CD4-positive, alpha-beta memory T cell (primary cell): ENCODE data around the gene TMEM176B. TPM values are rescaled to one million over a fixed set of nuclear protein-coding genes. Genes with fewer than 3 reads are reported as not detected.
"Not testable (repeated sequence)": the region's sequence is repeated elsewhere in the genome, so short reads cannot be mapped to it uniquely, and the experiment has no call there.

ENCODE experiments used
- CTCF ChIA-PET: fragments of 350-600 bp; sonication (Branson Sonifier 250); formaldehyde crosslinking; loops from one replicate; lab custom pipeline; 2021; ENCODE audit warnings: inconsistent platforms; ENCODE audit not compliant: partially characterized antibody; lab: Charles Lee
- POLR2A ChIA-PET: fragments of 350-600 bp; sonication (Branson Sonifier 250); formaldehyde crosslinking; loops from one replicate; lab custom pipeline; 2021; ENCODE audit not compliant: partially characterized antibody; lab: Charles Lee
- DNase-seq, 5 donors: peaks; one replicate each; pipeline versions ENCODE4 v3.0.0 to v3.0.0-alpha.2; 2020 to 2022; ENCODE audit warnings: mixed read lengths in 1 of 5
- H3K27ac ChIP-seq: one replicate; pipeline ENCODE4 v1.7.0; 2013; ENCODE audit warnings: low read depth, low read length
- H3K27me3 ChIP-seq: 2 replicates; pipeline ENCODE4 v1.7.0; 2013; ENCODE audit warnings: mild to moderate bottlenecking, low read length, moderate library complexity; ENCODE audit not compliant: insufficient read depth
- H3K36me3 ChIP-seq: 2 replicates; pipeline ENCODE4 v1.7.0; 2013; ENCODE audit warnings: mild to moderate bottlenecking, low read length, moderate library complexity; ENCODE audit not compliant: insufficient read depth
- H3K4me1 ChIP-seq: 2 replicates; pipeline ENCODE4 v1.7.0; 2013; ENCODE audit warnings: mild to moderate bottlenecking, low read length, moderate library complexity; ENCODE audit not compliant: insufficient read depth
- H3K4me3 ChIP-seq, 2 donors: one replicate each; pipeline ENCODE4 v1.7.0; 2013; ENCODE audit warnings: low read length in 2 of 2, mild to moderate bottlenecking in 1 of 2
- H3K9me3 ChIP-seq, 2 donors: one replicate each; pipeline ENCODE4 v1.7.0; 2013; ENCODE audit warnings: low read length in 2 of 2, control low read depth in 1 of 2; ENCODE audit not compliant: control insufficient read depth in 1 of 2
- H3K27ac Mint-ChIP-seq, 7 donors: one replicate each; pipeline ENCODE4 v1.8.0; 2020 to 2021; ENCODE audit warnings: mixed read lengths in 7 of 7, mild to moderate bottlenecking in 6 of 7, inconsistent platforms in 3 of 7, moderate library complexity in 3 of 7
- H3K27me3 Mint-ChIP-seq, 2 donors: one replicate each; pipeline ENCODE4 v1.8.0; 2020 to 2021; ENCODE audit warnings: mixed read lengths in 2 of 2
- H3K36me3 Mint-ChIP-seq, 2 donors: one replicate each; pipeline ENCODE4 v1.8.0; 2020 to 2021; ENCODE audit warnings: mixed read lengths in 2 of 2, inconsistent platforms in 1 of 2, mild to moderate bottlenecking in 1 of 2
- H3K4me1 Mint-ChIP-seq, 4 donors: one replicate each; pipeline ENCODE4 v1.8.0; 2020 to 2021; ENCODE audit warnings: mixed read lengths in 4 of 4, mild to moderate bottlenecking in 1 of 4
- H3K4me3 Mint-ChIP-seq, 8 donors: one replicate each; pipeline ENCODE4 v1.8.0; 2020 to 2021; ENCODE audit warnings: mixed read lengths in 8 of 8, mild to moderate bottlenecking in 7 of 8, moderate library complexity in 6 of 8, inconsistent platforms in 3 of 8
- H3K9me3 Mint-ChIP-seq, 8 donors: one replicate each; pipeline ENCODE4 v1.8.0; 2020 to 2021; ENCODE audit warnings: mixed read lengths in 8 of 8, mild to moderate bottlenecking in 5 of 8, inconsistent platforms in 3 of 8, moderate library complexity in 1 of 8
- intact Hi-C: fragments of 100-400 bp; cut with micrococcal nuclease; formaldehyde crosslinking; loops from one replicate; pipeline ENCODE4 v1.15.1; 2023
- polyA plus RNA-seq, 2 donors: library from polyadenylated mRNA; unstranded; fragments of 300-500 nt; fragmentation: Illumina TruSeq; gene quantifications; one replicate each; pipeline ENCODE4 v1.2.3, GENCODE V29; 2021
- total RNA-seq, 2 experiments: library from RNA; stranded (reverse); gene quantifications; one replicate each; pipeline ENCODE4 v1.2.3, GENCODE V29; 2021

TMEM176B gene
- total and polyA plus RNA-seq, 4 experiments from 2014 or later = 1.6 to 2.3 TPM; not detected in 2

DNA sequence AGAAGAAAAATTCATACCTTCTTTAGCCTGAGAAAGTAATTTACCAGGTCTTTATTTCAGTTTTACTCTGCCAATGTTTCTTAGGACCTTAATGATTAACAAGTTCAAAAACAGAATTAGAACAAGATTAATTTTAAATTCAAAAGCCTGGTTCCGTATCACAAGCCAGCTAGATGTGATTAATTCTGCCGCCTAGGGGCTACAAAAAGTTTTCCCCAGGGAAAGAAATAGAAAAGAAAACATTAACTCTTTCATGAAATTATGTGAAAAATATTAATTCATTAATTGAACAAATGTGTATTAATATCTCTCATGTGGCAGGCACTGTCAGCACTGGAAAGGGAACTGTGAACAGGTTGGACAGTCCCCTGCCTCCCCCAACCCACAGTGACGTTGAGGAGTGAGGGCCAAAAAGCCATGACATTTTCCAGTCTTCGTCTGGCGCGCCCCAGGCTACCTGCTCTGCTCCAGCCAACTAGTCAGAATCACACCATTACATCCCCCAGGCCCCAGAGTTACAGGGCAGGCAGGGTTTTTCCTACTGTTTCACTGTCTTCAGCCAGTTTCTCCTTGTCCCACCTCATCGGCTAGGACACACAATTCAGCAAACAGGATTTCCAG is 20.5 kb upstream of the TMEM176B start:
- ChIA-PET POLR2A (no interaction called here), CTCF (interaction anchor here (0.6 kb wide), 1 partner anchor 49 kb away, joined by 3 read pairs; no protein-coding TSS in a partner anchor)
- Histone ChIP-seq H3K4me3 (no peak overlapping the region), H3K9me3 (no peaks in the 10 kb centered on the region), H3K4me1 (no peaks in the 10 kb centered on the region), H3K36me3 (no peaks in the 10 kb centered on the region), H3K27me3 (no peaks in the 10 kb centered on the region), H3K27ac (no peak overlapping the region)
- DNase-seq = no peak
- Mint-ChIP-seq H3K27me3 (peaks cover 8 to 11% of the 10 kb centered on the region in 2 donors), H3K4me1 (no peaks in the 10 kb centered on the region), H3K36me3 (peaks cover 2 to 8% of the 10 kb centered on the region in 2 donors), H3K4me3 (no peak overlapping the region), H3K27ac (no peak overlapping the region), H3K9me3 (peaks cover 1 to 24% (median 17%) of the 10 kb centered on the region in 8 donors)
- intact Hi-C loops = no loop called here

DNA sequence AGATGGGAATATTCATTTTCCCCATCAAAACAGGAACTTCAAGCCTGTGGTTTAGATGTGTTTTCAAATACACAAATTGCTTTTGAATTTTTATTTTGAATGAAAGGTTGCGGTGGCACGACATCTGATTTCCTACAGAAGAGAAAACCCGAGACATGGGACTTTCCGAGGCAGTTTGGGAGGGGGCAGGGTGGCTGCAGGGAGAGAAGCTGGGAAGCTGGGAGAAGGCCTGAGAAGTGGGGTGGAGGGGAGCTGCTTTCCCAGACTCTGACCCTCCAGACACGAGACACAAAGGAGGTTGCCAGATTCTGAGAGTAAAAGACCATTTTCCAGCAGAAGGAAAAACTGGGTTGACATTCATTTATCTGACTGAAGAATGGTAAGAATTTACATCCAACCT is 20.0 kb upstream of the TMEM176B start:
- peaks cover 3 to 9% of the 10 kb centered on the region in 2 donors for H3K36me3 Mint-ChIP-seq
- POLR2A ChIA-PET = no interaction called here

DNA sequence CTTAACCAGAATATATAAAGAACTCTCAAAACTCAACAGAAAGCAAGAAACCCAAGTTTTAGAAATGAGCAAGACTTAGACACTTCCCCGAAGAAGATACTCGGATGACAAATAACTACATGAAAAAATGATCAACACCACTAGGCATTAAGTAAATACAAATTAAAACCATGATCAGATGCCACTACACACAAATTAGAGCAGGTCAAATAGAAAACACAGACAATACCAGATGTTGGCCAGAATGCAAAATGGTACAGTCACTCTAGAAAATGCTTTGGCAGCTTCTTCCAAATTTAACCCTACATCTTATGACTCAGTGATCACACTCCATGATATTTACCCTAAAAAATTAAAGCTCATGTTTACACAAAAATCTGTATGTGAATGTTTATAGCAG is 18.8 kb upstream of the TMEM176B start:
- H3K9me3 ChIP-seq = no peaks in the 10 kb centered on the region
- CTCF ChIA-PET = interaction anchor here (1.0 to 1.8 kb wide), 2 partner anchors 11 to 79 kb away, joined by 3 to 6 read pairs; no protein-coding TSS in a partner anchor
- DNase-seq = no peak
- POLR2A ChIA-PET = no interaction called here
- H3K4me1 Mint-ChIP-seq = no peaks in the 10 kb centered on the region
- peaks cover 1 to 32% (median 26%) of the 10 kb centered on the region in 8 donors for H3K9me3 Mint-ChIP-seq
- H3K27me3 ChIP-seq = no peaks in the 10 kb centered on the region
- no peak overlapping the region for H3K4me3 Mint-ChIP-seq
- no peak overlapping the region for H3K27ac Mint-ChIP-seq
- H3K27me3 Mint-ChIP-seq = peaks cover 12 to 19% of the 10 kb centered on the region in 2 donors
- H3K4me1 ChIP-seq = no peaks in the 10 kb centered on the region
- H3K36me3 ChIP-seq = no peaks in the 10 kb centered on the region
- no peak overlapping the region for H3K4me3 ChIP-seq
- H3K27ac ChIP-seq = no peak overlapping the region
- intact Hi-C loops = no loop called here
- peaks cover 3 to 9% of the 10 kb centered on the region in 2 donors for H3K36me3 Mint-ChIP-seq

More for the DNA sequence above, 20.0 kb upstream of the TMEM176B start:
- Mint-ChIP-seq H3K4me1 (no peaks in the 10 kb centered on the region), H3K27me3 (peaks cover 9 to 12% of the 10 kb centered on the region in 2 donors), H3K4me3 (no peak overlapping the region), H3K9me3 (peaks cover 1 to 28% (median 19%) of the 10 kb centered on the region in 8 donors), H3K27ac (no peak overlapping the region)
- H3K36me3 ChIP-seq = no peaks in the 10 kb centered on the region
- intact Hi-C loops = no loop called here
- H3K27ac ChIP-seq = no peak overlapping the region
- no peaks in the 10 kb centered on the region for H3K9me3 ChIP-seq
- DNase-seq = no peak
- no peak overlapping the region for H3K4me3 ChIP-seq
- no peaks in the 10 kb centered on the region for H3K27me3 ChIP-seq
- CTCF ChIA-PET = interaction anchor here (0.6 kb wide), 1 partner anchor 48 kb away, joined by 3 read pairs; no protein-coding TSS in a partner anchor
- no peaks in the 10 kb centered on the region for H3K4me1 ChIP-seq

DNA sequence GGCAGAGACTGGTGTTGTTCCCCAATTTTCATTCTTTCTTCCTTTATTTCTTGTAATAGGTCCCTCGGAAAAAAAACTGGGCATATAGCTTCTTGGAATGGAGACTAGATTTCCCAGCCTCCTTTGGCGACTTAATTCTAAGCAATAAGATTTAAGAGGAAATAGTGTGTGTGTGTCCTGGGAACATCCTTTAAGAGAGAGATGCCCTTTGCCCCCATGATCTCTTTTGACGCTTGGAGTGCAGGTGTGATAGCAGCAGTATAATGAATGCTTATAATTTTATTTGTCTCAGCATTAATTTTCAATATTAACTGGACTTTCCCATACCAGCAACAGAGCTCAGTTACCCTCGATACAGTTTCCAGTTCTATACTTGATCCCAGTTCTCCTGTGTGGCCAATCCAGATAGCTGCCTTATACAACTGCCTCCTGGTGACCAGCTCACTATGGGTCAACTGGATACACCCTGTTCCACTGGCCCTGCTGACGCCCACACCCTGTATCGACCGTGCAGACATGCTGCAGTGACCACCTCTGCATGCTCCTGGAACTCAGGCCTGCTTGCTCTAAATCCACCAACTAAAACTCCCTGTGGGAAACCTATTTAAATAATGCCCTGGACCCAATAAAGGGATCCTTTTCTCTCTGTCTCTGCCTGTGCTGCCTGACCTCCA is 14.3 kb upstream of the TMEM176B start:
- ChIA-PET POLR2A (no interaction called here), CTCF (interaction anchor here (0.9 kb wide), 1 partner anchor 36 kb away, joined by 3 read pairs; no protein-coding TSS in a partner anchor)
- Histone ChIP-seq H3K4me3 (no peak overlapping the region), H3K27me3 (no peaks in the 10 kb centered on the region), H3K27ac (no peak overlapping the region), H3K36me3 (no peaks in the 10 kb centered on the region), H3K9me3 (no peaks in the 10 kb centered on the region), H3K4me1 (no peaks in the 10 kb centered on the region)
- Mint-ChIP-seq H3K27me3 (peaks cover 37 to 55% of the 10 kb centered on the region in 2 donors), H3K4me3 (no peak overlapping the region), H3K4me1 (no peaks in the 10 kb centered on the region), H3K27ac (no peak overlapping the region), H3K36me3 (peaks cover 3 to 4% of the 10 kb centered on the region in 2 donors), H3K9me3 (peaks cover 0 to 33% (median 16%) of the 10 kb centered on the region in 8 donors)
- intact Hi-C loops = no loop called here
- no peak for DNase-seq

DNA sequence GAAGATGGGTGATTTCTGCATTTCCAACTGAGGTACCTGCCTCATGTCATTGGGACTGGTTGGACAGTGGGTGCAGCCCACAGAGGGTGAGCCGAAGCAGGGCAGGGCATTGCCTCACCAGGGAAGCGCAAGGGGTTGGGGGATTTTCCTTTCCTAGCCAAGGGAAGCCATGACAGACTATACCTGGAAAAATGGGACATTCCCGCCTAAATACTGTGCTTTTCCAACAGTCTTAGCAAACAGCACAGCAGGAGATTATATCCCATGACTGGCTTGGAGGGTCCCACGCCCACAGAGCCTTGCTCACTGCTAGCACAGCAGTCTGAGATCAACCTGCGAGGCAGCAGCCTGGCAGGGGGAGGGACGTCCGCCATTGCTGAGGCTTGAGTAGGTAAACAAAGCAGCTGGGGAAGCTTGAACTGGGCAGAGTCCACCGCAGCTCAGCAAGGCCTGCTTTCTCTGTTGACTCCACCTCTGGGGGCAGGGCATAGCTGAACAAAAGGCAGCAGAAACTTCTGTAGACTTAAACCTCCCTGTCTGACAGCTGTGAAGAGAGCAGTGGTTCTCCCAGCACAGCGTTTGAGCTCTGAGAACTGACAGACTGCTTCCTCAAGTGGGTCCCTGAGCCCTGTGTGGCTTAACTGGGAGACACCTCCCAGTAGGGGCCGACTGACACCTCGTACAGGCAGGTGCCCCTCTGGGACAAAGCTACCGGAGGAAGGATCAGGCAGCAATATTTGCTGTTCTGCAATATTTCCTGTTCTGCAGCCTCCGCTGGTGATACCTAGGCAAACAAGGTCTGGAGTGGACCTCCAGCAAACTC is 7.7 kb upstream of the TMEM176B start:
- Mint-ChIP-seq H3K27me3 (peaks cover 44 to 53% of the 10 kb centered on the region in 2 donors), H3K9me3 (peaks cover 0 to 25% (median 21%) of the 10 kb centered on the region in 8 donors)
- H3K27ac Mint-ChIP-seq, H3K36me3 Mint-ChIP-seq, POLR2A ChIA-PET, H3K4me3 ChIP-seq, H3K4me3 Mint-ChIP-seq, H3K36me3 ChIP-seq, H3K4me1 ChIP-seq, H3K4me1 Mint-ChIP-seq, H3K27me3 ChIP-seq, H3K27ac ChIP-seq, H3K9me3 ChIP-seq, CTCF ChIA-PET, DNase-seq, intact Hi-C loops: not testable (repeated sequence)

DNA sequence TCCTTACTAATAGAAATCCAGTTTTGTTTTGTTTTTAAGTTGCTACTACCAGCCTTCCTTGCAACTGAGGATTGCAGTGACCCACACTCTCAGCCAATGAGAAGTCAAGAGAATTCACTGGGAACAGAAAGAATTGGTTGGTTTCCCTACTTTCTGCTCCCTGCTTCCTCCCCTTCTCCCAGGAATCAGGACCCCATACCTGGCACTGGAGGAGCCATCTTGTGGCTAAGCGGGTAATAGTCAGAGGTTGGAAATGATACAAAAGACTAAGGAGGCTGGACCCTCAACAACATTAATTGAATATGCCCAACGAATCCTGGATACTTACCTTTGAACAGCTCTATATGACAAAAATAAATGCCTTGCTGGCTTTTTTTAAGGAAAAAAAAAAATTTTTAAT is 6.7 kb upstream of the TMEM176B start:
- H3K27ac ChIP-seq = no peak overlapping the region
- peaks cover 47 to 55% of the 10 kb centered on the region in 2 donors for H3K27me3 Mint-ChIP-seq
- no peak overlapping the region for H3K4me3 ChIP-seq
- DNase-seq = no peak
- no peaks in the 10 kb centered on the region for H3K4me1 ChIP-seq
- H3K36me3 ChIP-seq = no peaks in the 10 kb centered on the region
- ChIA-PET CTCF (no interaction called here), POLR2A (no interaction called here)
- peaks cover 0 to 4% (median 0%) of the 10 kb centered on the region in 4 donors for H3K4me1 Mint-ChIP-seq
- H3K4me3 Mint-ChIP-seq = no peak overlapping the region
- peaks cover 0 to 25% (median 21%) of the 10 kb centered on the region in 8 donors for H3K9me3 Mint-ChIP-seq
- peaks cover 0 to 9% of the 10 kb centered on the region in 2 donors for H3K9me3 ChIP-seq
- intact Hi-C loops = no loop called here
- H3K27me3 ChIP-seq = peaks cover 11% of the 10 kb centered on the region
- H3K27ac Mint-ChIP-seq = no peak overlapping the region
- H3K36me3 Mint-ChIP-seq = peaks cover 0 to 5% of the 10 kb centered on the region in 2 donors

DNA sequence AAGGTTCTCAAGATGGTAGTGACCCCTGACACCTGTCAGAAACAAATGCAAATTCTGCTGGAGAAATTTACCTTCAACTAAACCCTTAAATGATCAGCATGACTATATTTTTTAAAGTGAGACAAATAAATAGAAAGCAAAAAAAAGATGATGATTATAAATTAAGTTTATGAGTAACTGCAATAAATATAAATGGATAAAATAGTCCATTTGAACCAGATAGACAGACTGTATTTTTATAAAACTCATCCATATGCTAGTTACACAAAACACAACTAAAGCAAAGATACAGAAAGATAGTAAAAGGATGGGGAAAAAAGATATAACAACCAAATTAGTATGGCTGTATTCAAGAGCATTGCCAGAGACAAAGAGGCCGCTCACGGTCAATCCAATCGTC is 6.3 kb upstream of the TMEM176B start:
- peaks cover 0 to 5% of the 10 kb centered on the region in 2 donors for H3K36me3 Mint-ChIP-seq
- CTCF ChIA-PET = no interaction called here
- H3K27ac Mint-ChIP-seq = no peak overlapping the region
- Histone ChIP-seq H3K27me3 (peaks cover 15% of the 10 kb centered on the region), H3K27ac (no peak overlapping the region), H3K36me3 (no peaks in the 10 kb centered on the region), H3K9me3 (peaks cover 0 to 9% of the 10 kb centered on the region in 2 donors), H3K4me1 (peaks cover 2% of the 10 kb centered on the region), H3K4me3 (no peak overlapping the region)
- H3K27me3 Mint-ChIP-seq = peaks cover 46 to 54% of the 10 kb centered on the region in 2 donors
- no peak for DNase-seq
- peaks cover 0 to 25% (median 20%) of the 10 kb centered on the region in 8 donors for H3K9me3 Mint-ChIP-seq
- H3K4me3 Mint-ChIP-seq = no peak overlapping the region
- H3K4me1 Mint-ChIP-seq = peaks cover 0 to 7% (median under 1%) of the 10 kb centered on the region in 4 donors
- intact Hi-C loops = no loop called here
- POLR2A ChIA-PET = no interaction called here
